ENCODE measurements around the gene ASB15.
"Not testable (repeated sequence)": the region's sequence is repeated elsewhere in the genome, so short reads cannot be mapped to it uniquely, and the experiment has no call there.

The ASB15 gene

DNA sequence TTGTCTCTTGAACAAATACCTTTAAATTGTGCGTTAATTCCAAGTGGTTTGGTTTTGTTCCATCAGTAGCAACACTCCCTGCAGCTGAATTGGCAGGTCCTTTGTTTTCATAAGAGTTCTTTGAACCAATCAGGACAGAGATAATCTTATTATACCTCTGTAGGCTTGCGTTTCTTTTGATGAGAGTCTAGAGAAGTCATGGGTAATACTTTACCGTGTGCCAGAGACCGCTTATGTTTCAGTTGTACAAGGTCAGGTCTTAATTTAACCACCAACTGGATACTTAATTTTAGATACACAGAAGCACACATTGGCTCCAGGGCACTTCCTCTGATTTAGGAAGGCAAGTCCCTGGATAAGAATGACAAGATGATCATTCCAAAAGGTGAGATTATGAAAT, at the start of gene ASB15:
ASB15 (plus strand) TSS at position 292 of the 400 bp plus-strand sequence. CDS start 12,682 bp downstream, outside the sequence.
- no peak for DNase-seq

GRCh38 chr7:123552134-123552533, 49.5 kb upstream of the ASB15 start:
- DNase-seq = not testable (repeated sequence)

GRCh38 chr7:123552641-123553040, 49.0 kb upstream of the ASB15 start:
- no peak for DNase-seq

DNA sequence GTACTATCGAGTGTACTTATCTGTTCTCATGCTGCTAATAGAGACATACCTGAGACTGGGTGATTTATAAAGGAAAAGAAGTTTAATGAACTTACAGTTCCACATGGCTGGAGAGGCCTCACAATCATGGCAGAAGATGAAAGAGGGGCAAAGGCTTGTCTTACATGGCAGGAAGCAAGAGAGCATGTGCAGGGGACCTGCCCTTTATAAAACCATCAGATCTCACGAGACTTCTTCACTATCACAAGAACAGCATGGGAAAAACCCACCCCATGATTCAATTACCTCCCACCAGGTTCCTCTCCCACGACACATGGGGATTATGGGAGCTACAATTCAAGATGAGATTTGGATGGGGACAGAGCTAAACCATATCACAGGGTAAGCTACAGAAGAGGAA, 48.5 kb upstream of the ASB15 start:
- DNase-seq = no peak

- no peak for DNase-seq
Observed at GRCh38 chr7:123555484-123555883, 46.1 kb upstream of the ASB15 start.

DNA sequence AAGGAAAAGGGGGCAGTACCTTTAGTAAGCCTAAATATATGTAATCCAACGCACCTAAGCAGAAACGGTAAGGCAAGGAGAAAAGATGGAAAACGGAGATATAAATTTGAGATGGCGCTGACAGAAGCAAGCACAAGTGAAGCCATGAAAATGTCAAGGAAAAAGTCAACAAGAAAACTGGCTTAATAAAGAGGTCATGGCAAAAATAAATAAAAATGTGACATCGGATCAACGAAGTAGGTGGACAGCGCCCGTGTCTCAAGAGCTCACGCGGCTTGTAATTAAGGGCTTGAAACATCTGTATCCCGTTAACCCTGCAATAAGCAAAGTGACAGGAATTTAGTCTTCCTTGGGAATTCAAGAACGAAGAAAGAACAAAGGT, 44.6 kb upstream of the ASB15 start:
- DNase-seq = no peak

- DNase-seq = peak; percentile 99
Observed at GRCh38 chr7:123557398-123558288, 44.0 kb upstream of the ASB15 start, which contains the start of gene NDUFA5. NDUFA5 (minus strand) TSS chr7:123557818; CDS start chr7:123557795, 23 bp downstream.

DNA sequence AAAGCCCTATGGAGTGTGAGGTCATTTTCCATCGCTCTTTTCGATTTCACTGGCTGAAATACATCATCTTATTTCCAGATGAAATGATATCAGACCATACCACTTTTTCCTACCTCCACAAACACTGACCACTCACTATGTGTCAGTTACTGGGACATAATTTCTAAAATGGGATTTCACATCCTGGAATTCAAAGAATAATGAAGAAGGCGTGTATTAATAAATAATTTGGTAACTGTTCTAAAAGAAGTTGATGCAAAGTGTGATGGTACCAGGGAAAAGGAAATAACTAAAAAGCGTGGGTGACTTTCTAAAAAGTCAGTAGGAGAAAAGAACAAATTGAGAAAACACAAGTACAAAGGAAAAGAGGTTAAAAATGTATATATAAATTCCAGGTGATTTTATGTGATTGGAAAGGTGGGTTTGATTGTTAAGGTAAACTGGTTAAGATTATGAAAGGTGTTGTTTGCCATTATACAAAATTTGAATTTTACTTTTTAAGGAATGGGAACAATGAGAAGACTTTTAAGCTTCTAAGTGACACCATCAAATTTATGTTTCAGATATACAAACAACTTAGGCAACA, 43.2 kb upstream of the ASB15 start:
- DNase-seq = no peak

GRCh38 chr7:123562121-123562520, 39.5 kb upstream of the ASB15 start:
- no peak for DNase-seq

- no peak for DNase-seq
Observed at GRCh38 chr7:123569352-123570010, 32.1 kb upstream of the ASB15 start.

GRCh38 chr7:123570390-123571182, 31.0 kb upstream of the ASB15 start:
- DNase-seq = no peak

DNA sequence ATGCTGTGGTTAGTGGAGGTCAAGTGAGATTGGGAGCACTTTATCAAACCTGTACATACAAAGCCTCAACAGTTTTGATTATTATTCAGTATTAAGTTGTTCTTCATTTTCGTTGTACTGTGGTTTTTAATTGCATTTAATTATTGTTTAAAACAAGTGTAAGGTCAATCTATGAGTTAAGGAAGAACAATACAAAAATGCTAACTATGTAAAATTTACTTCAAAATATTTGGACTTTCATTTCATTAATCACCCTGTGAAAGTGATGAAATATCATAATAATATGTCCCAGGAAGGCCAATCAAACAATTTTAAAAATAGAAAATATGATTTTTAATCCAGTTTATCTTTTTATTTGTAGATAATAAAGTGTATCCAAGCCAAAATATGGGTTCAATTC, 30.4 kb upstream of the ASB15 start:
- no peak for DNase-seq

DNA sequence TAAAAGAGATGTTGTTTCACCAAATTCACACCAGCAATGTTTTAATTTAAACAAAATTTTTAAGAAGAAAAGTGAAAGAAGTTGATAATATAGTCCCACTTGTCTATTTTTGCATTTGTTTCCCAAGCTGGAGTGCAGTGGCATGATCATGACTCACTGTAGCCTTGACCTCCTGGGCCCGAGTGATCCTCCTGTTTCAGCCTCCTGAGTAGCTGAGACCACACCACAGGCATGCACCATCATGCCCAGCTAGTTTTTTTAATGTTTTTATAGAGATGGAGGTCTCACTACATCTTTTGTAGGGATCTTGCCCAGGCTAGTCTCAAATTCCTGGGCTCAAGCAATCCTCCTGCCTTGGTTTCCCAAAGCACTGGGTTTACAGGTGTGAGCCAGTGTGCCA, 29.9 kb upstream of the ASB15 start:
- no peak for DNase-seq

GRCh38 chr7:123573341-123573740, 28.3 kb upstream of the ASB15 start:
- DNase-seq = no peak

- DNase-seq = no peak
Observed at GRCh38 chr7:123573896-123574467, 27.6 kb upstream of the ASB15 start.

DNA sequence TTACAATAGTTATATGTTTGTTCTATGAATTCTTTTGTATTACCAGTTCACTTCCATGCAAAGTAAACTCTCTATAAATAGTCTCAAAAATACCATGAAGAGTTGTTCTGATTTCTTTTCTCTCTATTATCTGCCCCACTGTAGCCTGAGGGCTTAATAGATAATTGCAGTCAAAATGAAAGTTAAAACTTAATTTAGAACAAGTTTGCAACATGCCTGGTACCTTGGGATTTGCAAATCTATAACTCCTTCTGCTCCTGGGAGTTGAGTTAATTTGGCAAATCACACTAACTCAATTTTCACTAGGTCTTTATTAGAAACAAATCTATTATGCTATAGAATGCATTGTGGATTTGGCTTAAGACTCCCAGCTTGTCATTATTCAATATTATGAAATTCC, 22.2 kb upstream of the ASB15 start:
- no peak for DNase-seq

DNA sequence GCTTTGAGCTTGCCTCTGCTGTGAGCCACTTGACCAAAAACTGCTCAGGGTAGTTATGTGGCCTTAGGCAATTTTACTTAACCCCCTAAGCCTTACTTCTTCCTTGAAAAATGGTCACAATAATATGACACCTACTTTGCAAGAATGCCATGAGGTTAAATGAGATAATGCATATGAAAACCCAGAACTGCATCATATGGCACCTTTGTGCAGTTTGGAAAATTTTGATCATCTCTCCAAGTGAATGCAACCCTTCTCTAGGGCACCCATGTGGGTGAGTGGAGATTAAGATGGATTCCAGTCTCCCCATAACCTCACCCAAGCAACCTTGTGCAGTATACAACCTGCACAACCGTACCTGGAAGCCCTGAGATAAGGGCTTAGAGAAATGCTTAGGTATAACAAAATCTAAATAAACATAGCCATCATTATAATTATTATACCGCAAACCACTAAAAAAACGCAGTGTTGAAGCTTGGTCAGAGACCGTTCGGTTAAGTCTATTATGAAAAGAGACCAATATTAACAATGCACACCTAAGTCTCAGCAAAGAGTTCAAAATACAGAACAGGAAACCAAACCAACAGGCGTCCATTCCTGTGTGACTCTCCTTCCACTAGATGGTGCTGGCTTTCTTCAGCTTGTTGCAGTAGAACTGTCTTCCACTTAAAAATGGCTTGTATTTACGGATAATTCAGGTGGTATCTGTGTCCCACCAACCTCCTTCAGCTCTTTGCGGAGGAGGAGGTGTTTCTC, 21.0 kb upstream of the ASB15 start:
- no peak for DNase-seq

GRCh38 chr7:123581162-123581459, 20.5 kb upstream of the ASB15 start:
- no peak for DNase-seq

- DNase-seq = no peak
Observed at GRCh38 chr7:123583821-123584220, 17.8 kb upstream of the ASB15 start.

GRCh38 chr7:123588376-123588775, 13.2 kb upstream of the ASB15 start:
- no peak for DNase-seq

GRCh38 chr7:123594813-123595241, 6.8 kb upstream of the ASB15 start:
- no peak for DNase-seq

GRCh38 chr7:123598657-123599056, 3.0 kb upstream of the ASB15 start:
- DNase-seq = no peak
